ENCODE data around the gene POFUT1.

The POFUT1 gene

DNA sequence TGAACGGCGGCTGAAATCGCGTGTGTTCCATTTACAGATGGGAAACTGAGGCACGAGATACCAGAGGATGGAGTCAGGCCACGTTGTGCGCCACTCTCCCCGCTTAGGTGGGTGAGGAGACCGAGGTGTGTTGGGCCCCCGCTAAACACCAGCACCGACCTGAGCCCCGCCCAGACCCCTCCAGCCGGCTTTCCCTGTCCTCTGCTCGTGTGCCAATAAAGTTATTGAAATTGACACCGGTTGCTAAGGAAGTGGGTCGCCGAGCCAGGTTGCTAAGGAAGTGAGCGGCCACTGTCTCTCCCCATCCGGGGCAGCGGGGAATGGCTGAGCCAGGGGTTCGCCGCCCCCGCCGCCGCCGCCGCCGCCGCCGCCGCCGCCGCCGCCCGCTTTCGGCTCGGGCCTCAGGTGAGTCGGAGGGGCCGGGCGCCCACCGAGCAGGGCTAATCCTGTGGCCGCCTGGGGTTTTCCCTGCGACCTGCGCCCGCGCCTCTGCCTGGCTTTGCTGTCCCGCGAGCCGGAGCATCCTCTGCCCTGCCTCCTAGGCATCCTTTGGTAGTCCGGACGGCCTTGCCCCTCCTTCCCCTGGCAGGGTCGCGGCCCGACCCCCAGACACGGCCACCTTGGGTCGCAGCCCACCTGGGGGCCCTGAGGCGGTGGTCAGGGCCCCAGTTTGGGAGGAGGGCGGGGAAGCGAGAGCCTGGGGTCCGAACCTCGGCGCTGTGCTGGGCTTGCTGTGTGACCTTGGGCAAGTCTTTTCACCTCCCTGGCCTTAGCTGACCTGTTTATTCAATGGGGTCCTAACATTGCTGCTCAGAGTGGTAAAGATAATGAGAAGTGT lies 69.9 kb downstream of the POFUT1 start, which contains the start of gene KIF3B:
Gene KIF3B (plus strand): TSS at position 291 of the 838 bp plus-strand sequence. CDS start 32,127 bp downstream, outside the sequence.
- Histone ChIP-seq H3K27ac (ENCODE audit: extremely low read depth, low read depth, low read length) (peak within 1 kb of the TSS; percentile 50; the same call in 1 of the 2 replicates), H3K9me3 (ENCODE audit: control insufficient read depth, insufficient read depth, low read depth, low read length) (no peaks in the 10 kb centered on the region), H3K4me1 (ENCODE audit: control insufficient read depth, insufficient read depth, low read length) (no peaks in the 10 kb centered on the region), H3K4me3 (ENCODE audit: low read depth, low read length) (peak within 1 kb of the TSS; percentile 92), H3K36me3 (ENCODE audit: control insufficient read depth in 2 of 2, insufficient read depth in 1 of 2, low read length in 2 of 2) (peaks cover 0 to 5% of the 10 kb centered on the region in 2 experiments; a peak in 2 of 3 replicates)
- ChIA-PET POLR2A (no interaction called here), CTCF (interaction anchor here (0.5 to 0.6 kb wide), 2 partner anchors 37 to 169 kb away, joined by 3 to 6 read pairs; no protein-coding TSS in a partner anchor)
- no peak for TF ChIP-seq ZNF596 (tag by site-specific recombination; IDR thresholded peaks at IDR 0.05)
- no peak for TF ChIP-seq ZNF302 (tag by site-specific recombination; IDR thresholded peaks at IDR 0.05; ENCODE audit: low read depth)
- no peak for TF ChIP-seq ZFP41 (tag by site-specific recombination; IDR thresholded peaks at IDR 0.05; ENCODE audit: borderline replicate concordance)
- TF ChIP-seq INSM2 (tag by site-specific recombination; IDR thresholded peaks at IDR 0.05) = peak; percentile 42; the same call in 1 of the 2 replicates
- no peak for TF ChIP-seq ZNF529 (tag by site-specific recombination; IDR thresholded peaks at IDR 0.05; ENCODE audit: insufficient replicate concordance)
- no peak for TF ChIP-seq ZBTB49 (tag by site-specific recombination; IDR thresholded peaks at IDR 0.05; ENCODE audit: low read depth)
- 0 out of 2 replicates have a peak, but pooled peaks have one; percentile 35 for TF ChIP-seq ZNF610 (tag by site-specific recombination; IDR thresholded peaks at IDR 0.05; ENCODE audit: borderline replicate concordance)
- no peak for TF ChIP-seq ZNF654 (tag by site-specific recombination; IDR thresholded peaks at IDR 0.05; ENCODE audit: low read depth)
- TF ChIP-seq ZNF24 (tag by site-specific recombination; IDR thresholded peaks at IDR 0.05) = peak; percentile 49
- no peak for TF ChIP-seq ZNF138 (tag by site-specific recombination; IDR thresholded peaks at IDR 0.05; ENCODE audit: borderline replicate concordance)
- TF ChIP-seq, protein P1, sequence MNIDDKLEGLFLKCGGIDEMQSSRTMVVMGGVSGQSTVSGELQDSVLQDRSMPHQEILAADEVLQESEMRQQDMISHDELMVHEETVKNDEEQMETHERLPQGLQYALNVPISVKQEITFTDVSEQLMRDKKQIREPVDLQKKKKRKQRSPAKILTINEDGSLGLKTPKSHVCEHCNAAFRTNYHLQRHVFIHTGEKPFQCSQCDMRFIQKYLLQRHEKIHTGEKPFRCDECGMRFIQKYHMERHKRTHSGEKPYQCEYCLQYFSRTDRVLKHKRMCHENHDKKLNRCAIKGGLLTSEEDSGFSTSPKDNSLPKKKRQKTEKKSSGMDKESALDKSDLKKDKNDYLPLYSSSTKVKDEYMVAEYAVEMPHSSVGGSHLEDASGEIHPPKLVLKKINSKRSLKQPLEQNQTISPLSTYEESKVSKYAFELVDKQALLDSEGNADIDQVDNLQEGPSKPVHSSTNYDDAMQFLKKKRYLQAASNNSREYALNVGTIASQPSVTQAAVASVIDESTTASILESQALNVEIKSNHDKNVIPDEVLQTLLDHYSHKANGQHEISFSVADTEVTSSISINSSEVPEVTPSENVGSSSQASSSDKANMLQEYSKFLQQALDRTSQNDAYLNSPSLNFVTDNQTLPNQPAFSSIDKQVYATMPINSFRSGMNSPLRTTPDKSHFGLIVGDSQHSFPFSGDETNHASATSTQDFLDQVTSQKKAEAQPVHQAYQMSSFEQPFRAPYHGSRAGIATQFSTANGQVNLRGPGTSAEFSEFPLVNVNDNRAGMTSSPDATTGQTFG (tag by site-specific recombination; IDR thresholded peaks at IDR 0.05; ENCODE audit: borderline replicate concordance) = no peak
- TF ChIP-seq ZNF561 (tag by site-specific recombination; IDR thresholded peaks at IDR 0.05; ENCODE audit: borderline replicate concordance) = peak; percentile 82; the same call in 1 of the 2 replicates
- TF ChIP-seq ZNF121 (tag by site-specific recombination; IDR thresholded peaks at IDR 0.05) = no peak
- TF ChIP-seq ZSCAN23 (tag by site-specific recombination; IDR thresholded peaks at IDR 0.05) = 0 out of 2 replicates have a peak, but pooled peaks have one; percentile 52
- TF ChIP-seq GLI2 (tag by site-specific recombination; IDR thresholded peaks at IDR 0.05; ENCODE audit: borderline replicate concordance, low read depth) = no peak
- TF ChIP-seq PRDM1 (tag by site-specific recombination; IDR thresholded peaks at IDR 0.05) = peak; percentile 36; the same call in 1 of the 2 replicates
- TF ChIP-seq, protein P2, sequence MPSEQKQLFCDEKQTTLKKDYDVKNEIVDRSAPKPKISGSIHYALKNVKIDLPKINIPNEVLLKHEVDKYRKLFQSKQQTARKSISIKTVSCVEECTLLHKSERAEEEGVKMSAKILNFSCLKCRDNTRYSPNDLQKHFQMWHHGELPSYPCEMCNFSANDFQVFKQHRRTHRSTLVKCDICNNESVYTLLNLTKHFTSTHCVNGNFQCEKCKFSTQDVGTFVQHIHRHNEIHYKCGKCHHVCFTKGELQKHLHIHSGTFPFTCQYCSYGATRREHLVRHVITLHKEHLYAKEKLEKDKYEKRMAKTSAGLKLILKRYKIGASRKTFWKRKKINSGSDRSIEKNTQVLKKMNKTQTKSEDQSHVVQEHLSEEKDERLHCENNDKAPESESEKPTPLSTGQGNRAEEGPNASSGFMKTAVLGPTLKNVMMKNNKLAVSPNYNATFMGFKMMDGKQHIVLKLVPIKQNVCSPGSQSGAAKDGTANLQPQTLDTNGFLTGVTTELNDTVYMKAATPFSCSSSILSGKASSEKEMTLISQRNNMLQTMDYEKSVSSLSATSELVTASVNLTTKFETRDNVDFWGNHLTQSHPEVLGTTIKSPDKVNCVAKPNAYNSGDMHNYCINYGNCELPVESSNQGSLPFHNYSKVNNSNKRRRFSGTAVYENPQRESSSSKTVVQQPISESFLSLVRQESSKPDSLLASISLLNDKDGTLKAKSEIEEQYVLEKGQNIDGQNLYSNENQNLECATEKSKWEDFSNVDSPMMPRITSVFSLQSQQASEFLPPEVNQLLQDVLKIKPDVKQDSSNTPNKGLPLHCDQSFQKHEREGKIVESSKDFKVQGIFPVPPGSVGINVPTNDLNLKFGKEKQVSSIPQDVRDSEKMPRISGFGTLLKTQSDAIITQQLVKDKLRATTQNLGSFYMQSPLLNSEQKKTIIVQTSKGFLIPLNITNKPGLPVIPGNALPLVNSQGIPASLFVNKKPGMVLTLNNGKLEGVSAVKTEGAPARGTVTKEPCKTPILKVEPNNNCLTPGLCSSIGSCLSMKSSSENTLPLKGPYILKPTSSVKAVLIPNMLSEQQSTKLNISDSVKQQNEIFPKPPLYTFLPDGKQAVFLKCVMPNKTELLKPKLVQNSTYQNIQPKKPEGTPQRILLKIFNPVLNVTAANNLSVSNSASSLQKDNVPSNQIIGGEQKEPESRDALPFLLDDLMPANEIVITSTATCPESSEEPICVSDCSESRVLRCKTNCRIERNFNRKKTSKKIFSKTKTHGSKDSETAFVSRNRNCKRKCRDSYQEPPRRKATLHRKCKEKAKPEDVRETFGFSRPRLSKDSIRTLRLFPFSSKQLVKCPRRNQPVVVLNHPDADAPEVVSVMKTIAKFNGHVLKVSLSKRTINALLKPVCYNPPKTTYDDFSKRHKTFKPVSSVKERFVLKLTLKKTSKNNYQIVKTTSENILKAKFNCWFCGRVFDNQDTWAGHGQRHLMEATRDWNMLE (tag by site-specific recombination; conservative IDR thresholded peaks at IDR 0.05; ENCODE audit: low read depth) = peak; percentile 86
- no peak for TF ChIP-seq ZNF140 (tag by site-specific recombination; IDR thresholded peaks at IDR 0.05)
- no peak for TF ChIP-seq EGR2 (tag by site-specific recombination; IDR thresholded peaks at IDR 0.05; ENCODE audit: low read depth)
- TF ChIP-seq, protein P3, sequence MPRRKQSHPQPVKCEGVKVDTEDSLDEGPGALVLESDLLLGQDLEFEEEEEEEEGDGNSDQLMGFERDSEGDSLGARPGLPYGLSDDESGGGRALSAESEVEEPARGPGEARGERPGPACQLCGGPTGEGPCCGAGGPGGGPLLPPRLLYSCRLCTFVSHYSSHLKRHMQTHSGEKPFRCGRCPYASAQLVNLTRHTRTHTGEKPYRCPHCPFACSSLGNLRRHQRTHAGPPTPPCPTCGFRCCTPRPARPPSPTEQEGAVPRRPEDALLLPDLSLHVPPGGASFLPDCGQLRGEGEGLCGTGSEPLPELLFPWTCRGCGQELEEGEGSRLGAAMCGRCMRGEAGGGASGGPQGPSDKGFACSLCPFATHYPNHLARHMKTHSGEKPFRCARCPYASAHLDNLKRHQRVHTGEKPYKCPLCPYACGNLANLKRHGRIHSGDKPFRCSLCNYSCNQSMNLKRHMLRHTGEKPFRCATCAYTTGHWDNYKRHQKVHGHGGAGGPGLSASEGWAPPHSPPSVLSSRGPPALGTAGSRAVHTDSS (tag by site-specific recombination; IDR thresholded peaks at IDR 0.05) = no peak
- peak; percentile 59; the same call in 1 of the 2 replicates for TF ChIP-seq KLF1 (tag by site-specific recombination; IDR thresholded peaks at IDR 0.05)
- TF ChIP-seq ZNF843 (tag by site-specific recombination; IDR thresholded peaks at IDR 0.05) = 0 out of 2 replicates have a peak, but pooled peaks have one; percentile 24
- no peak for TF ChIP-seq ZNF549 (tag by site-specific recombination; IDR thresholded peaks at IDR 0.05)
